ENCODE results near the gene GBP5.

DNA sequence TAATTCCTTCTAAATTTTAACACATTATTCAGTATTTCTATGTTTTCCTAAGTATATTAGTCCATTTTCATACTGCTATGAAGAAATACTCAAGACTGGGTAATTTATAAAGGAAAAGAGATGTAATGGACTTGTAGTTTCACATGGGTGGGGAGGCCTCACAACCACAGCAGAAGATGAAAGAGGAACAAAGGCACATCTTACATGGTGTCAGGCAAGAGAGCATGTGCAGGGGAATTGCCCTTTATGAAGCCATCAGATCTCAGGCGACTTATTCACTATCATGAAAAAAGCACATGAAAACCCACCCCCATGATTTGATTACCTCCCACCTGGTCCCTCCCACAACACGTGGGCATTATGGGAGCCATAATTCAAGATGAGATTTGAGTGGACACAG lies 15.6 kb downstream of the GBP5 start:
- TF ChIP-seq CTCF (IDR thresholded peaks at IDR 0.05; ENCODE audit: low read depth, low read length, missing input control) (no peak), NR2F2 (IDR thresholded peaks at IDR 0.05) (no peak), EGR1 (IDR thresholded peaks at IDR 0.05; ENCODE audit: low read depth in 2 of 2) (no peak), REST (IDR thresholded peaks at IDR 0.05) (no peak), FOXA1 (IDR thresholded peaks at IDR 0.05) (no peak), RAD21 (IDR thresholded peaks at IDR 0.05) (no peak), MAX (IDR thresholded peaks at IDR 0.05) (no peak), GABPA (IDR thresholded peaks at IDR 0.05 in 1 of 2, conservative IDR thresholded peaks at IDR 0.05 in 1 of 2) (no peak), SP1 (IDR thresholded peaks at IDR 0.05) (no peak), FOXA2 (IDR thresholded peaks at IDR 0.05) (no peak), YY1 (IDR thresholded peaks at IDR 0.05) (no peak), TAF1 (conservative IDR thresholded peaks at IDR 0.05) (no peak)
